Activated naive CD8-positive, alpha-beta T cell treated with anti-CD3 and anti-CD28 coated beads for 36 hours (primary cell): ENCODE measurements around the gene ST3GAL4. TPM values are rescaled to one million over a fixed set of nuclear protein-coding genes. Genes with fewer than 3 reads are reported as not detected.
"Not testable (repeated sequence)": the region's sequence is repeated elsewhere in the genome, so short reads cannot be mapped to it uniquely, and the experiment has no call there.

Experiments used
- DNase-seq: peaks from one replicate; pipeline ENCODE4 v3.0.0; 2021
- H3K27ac Mint-ChIP-seq: one replicate; pipeline ENCODE4 v1.8.0; 2022; ENCODE audit warnings: mild to moderate bottlenecking, moderate library complexity, mixed read lengths
- H3K27me3 Mint-ChIP-seq: one replicate; pipeline ENCODE4 v1.8.0; 2022; ENCODE audit warnings: mild to moderate bottlenecking, mixed read lengths
- H3K36me3 Mint-ChIP-seq: one replicate; pipeline ENCODE4 v1.8.0; 2021; ENCODE audit warnings: mild to moderate bottlenecking, mixed read lengths
- H3K4me1 Mint-ChIP-seq: one replicate; pipeline ENCODE4 v1.8.0; 2021; ENCODE audit warnings: mixed read lengths
- H3K4me3 Mint-ChIP-seq: one replicate; pipeline ENCODE4 v1.8.0; 2022; ENCODE audit warnings: mild to moderate bottlenecking, moderate library complexity, mixed read lengths
- H3K9me3 Mint-ChIP-seq: one replicate; pipeline ENCODE4 v1.8.0; 2022; ENCODE audit warnings: mixed read lengths
- total RNA-seq, 2 experiments: library from RNA; stranded (reverse); gene quantifications; one replicate each; pipeline ENCODE4 v1.2.3, GENCODE V29; 2021

Gene ST3GAL4, protein sequence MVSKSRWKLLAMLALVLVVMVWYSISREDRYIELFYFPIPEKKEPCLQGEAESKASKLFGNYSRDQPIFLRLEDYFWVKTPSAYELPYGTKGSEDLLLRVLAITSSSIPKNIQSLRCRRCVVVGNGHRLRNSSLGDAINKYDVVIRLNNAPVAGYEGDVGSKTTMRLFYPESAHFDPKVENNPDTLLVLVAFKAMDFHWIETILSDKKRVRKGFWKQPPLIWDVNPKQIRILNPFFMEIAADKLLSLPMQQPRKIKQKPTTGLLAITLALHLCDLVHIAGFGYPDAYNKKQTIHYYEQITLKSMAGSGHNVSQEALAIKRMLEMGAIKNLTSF
- total RNA-seq, result 10 to 100 TPM; 10.6 to 11.8 TPM

DNA sequence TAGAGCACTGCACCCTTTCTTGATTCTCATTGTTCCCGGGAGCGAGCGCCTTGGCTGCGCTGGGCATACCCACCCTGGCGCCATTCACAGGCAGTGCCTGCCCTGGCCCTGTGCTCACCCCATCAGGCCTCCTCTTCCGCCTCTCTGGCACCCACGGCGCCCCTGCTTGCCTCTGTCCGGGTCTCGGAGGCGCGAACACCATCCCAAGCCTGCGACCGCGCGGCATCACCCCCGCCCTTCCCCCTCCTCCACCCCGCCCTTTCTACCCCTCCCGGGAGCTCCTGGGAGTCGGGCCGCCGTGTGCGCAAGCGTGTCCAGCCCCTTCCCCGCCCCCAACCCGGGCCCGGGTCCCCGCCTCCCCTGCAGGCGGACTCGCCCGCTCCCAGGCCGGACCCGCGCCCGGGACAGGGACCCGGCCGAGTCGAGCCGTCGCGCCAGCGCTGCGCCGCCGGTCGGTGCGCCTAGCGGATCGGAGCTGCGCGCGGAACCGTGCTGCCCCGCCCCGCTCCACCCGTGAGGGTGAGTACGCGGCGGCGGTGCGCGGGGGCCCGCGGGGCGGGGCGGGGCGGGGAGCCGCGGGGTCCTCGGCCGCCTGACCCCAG is at the start of gene ST3GAL4:
Gene ST3GAL4, plus strand, starts transcription at position 363 of the 602 bp plus-strand sequence. CDS start 50,470 bp downstream, outside the sequence.
- no peaks in the 10 kb centered on the region for H3K9me3 Mint-ChIP-seq
- H3K27me3 Mint-ChIP-seq, result no peaks in the 10 kb centered on the region
- peaks cover 18% of the 10 kb centered on the region for H3K36me3 Mint-ChIP-seq
- H3K4me1 Mint-ChIP-seq, result peaks cover 24% of the 10 kb centered on the region
- DNase-seq, result peak; percentile 69
- H3K27ac Mint-ChIP-seq, result peak within 1 kb of the TSS; percentile 88
- H3K4me3 Mint-ChIP-seq, result peak within 1 kb of the TSS; percentile 97

DNA sequence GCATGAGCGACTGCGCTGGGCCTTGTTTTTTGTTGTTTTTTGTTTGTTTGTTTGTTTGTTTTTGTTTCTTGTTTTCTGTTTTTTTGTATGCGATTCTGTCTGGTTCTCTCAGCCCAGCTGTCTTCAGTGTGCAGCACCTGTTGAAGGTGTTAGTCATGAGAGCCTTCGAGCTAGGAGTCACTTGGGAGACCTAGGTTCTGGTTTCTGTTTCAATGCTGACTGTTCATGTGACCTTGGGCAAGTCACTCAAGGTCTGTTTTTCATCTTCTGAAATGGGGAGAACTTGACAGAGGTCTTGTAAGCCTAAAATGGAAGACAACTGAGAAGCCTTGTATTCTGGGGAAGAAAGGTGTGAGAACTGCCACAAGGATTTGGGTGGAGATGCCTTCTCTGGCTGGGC is 49.8 kb upstream of the ST3GAL4 start:
- H3K27me3 Mint-ChIP-seq, result no peaks in the 10 kb centered on the region
- no peak for DNase-seq
- H3K9me3 Mint-ChIP-seq, result peaks cover 3% of the 10 kb centered on the region
- peak overlapping the region; percentile 70 for H3K4me3 Mint-ChIP-seq
- peak overlapping the region; percentile 69 for H3K27ac Mint-ChIP-seq
- peaks cover 23% of the 10 kb centered on the region for H3K4me1 Mint-ChIP-seq
- peaks cover 32% of the 10 kb centered on the region for H3K36me3 Mint-ChIP-seq

DNA sequence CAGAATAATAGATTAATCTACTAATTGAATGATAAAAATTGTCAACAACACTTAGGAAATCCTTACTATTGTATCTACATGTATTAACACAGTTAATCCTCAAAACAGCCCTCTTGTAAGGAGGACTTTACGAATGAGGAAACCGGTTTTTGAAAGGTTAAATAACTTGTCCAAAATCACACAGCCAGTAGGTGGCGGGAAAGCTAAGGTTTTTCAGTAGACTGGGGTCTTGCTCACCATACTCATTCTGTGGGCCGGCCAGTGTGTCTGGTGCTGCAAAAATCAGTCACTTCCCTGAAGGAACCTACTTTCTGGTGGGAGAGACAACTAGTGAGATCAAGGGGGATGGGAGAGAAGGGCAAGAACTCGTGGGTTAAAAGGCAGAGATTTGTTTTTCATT is 47.8 kb upstream of the ST3GAL4 start:
- peaks cover 21% of the 10 kb centered on the region for H3K36me3 Mint-ChIP-seq
- H3K4me1 Mint-ChIP-seq, result peaks cover 21% of the 10 kb centered on the region
- no peak for DNase-seq
- no peak overlapping the region for H3K27ac Mint-ChIP-seq
- no peaks in the 10 kb centered on the region for H3K27me3 Mint-ChIP-seq
- peaks cover 3% of the 10 kb centered on the region for H3K9me3 Mint-ChIP-seq
- no peak overlapping the region for H3K4me3 Mint-ChIP-seq

DNA sequence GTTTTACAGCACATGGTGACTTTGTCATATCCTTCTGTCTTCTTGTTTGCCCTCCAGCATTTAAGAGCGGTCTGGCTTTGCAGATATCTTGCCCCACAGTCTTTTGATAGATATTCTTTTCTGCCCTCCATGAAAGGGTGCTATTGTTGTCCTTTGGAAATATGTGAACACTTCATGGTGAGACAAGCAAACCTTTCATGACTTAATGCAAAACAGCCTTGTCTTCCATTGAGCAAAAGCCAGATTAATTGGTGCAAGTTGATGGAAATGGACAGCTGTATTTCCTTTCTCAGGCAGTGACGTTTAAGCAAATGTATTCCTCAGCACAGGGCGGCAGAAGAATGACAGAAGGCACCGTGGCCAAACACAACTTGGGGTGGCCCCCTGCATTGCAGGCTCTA is 47.2 kb upstream of the ST3GAL4 start:
- Mint-ChIP-seq H3K4me1 (peaks cover 20% of the 10 kb centered on the region), H3K27me3 (no peaks in the 10 kb centered on the region), H3K36me3 (peaks cover 15% of the 10 kb centered on the region), H3K4me3 (no peak overlapping the region), H3K9me3 (peaks cover 3% of the 10 kb centered on the region), H3K27ac (no peak overlapping the region)
- DNase-seq, result no peak

DNA sequence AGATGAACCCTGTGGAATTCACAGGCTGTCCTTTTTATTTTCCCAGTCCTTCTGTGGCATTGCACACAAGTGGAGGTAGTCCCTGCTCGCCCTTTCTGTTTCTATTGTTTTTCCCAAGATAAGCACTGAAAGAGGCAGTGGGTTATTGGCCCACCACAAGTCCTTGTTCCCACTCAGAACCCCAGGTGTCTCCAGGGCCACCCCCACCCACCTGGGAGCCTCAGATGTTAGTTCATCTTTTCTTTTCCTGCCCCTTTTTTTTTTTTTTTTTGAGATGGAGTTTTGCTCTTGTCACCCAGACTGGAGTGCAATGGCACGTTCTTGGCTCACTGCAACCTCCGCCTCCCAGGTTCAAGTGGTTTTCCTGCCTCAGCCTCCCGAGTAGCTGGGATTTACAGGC is 46.7 kb upstream of the ST3GAL4 start:
- H3K27ac Mint-ChIP-seq, H3K9me3 Mint-ChIP-seq, H3K27me3 Mint-ChIP-seq, DNase-seq, H3K4me3 Mint-ChIP-seq: not testable (repeated sequence)
- H3K36me3 Mint-ChIP-seq, result peaks cover 12% of the 10 kb centered on the region
- peaks cover 20% of the 10 kb centered on the region for H3K4me1 Mint-ChIP-seq

DNA sequence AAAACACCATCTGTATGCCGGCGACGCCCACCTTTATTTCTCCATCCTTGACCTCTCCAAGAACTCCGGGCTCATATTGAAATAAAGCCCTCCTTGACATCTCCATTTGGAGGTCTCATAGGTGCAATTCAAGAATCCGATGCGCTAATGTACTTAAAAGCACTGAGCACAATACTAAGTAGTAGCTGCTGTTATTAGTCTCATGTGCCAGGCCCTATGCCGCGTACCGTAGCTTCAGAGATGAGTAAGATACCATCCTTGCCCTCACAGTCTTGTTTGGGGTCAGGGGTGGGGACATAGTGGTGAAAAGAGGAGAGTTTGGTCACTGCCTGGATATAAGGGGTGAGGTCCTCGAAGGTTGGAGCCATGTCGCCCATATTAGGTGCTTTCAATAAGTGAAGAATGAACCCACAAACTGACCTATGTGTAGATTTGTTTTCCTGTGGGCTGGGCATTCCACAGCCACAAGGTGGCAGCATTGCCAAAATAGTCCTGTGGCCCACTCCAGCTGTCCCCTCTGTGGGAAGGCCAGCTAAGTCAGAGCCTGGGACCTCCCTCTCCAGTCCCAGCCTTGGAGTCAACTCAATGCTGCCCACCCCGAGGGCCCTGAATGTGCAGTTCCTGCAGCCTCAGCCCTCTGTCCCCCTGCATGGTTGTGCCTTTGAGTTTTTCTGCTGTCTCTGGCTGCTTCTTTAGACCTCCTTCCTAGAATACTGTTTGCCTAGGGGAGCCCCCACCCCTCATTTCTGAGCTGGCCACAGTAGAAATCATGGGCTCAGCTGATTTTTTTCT is 45.1 kb upstream of the ST3GAL4 start:
- no peak overlapping the region for H3K4me3 Mint-ChIP-seq
- no peak overlapping the region for H3K27ac Mint-ChIP-seq
- H3K27me3 Mint-ChIP-seq, result no peaks in the 10 kb centered on the region
- H3K36me3 Mint-ChIP-seq, result peaks cover 17% of the 10 kb centered on the region
- DNase-seq, result peak; percentile 55
- H3K4me1 Mint-ChIP-seq, result peaks cover 13% of the 10 kb centered on the region
- peaks cover 5% of the 10 kb centered on the region for H3K9me3 Mint-ChIP-seq

DNA sequence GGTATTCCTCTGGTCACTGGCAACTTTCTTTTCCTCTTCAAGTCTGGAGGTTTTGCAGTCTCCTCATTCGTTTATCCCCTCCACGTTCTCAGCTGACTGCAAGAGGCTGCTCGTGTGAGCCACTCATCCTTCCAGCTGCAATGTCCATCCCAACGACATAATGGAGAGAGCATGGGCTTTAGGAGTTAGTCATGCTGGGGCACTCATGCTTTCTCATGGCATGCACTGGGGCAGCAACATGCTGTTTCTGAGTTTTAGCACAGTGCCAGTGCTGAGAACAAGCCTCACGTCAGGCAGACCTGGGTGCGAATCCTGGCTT is 44.5 kb upstream of the ST3GAL4 start:
- Mint-ChIP-seq H3K27me3 (no peaks in the 10 kb centered on the region), H3K4me1 (peaks cover 7% of the 10 kb centered on the region), H3K27ac (no peak overlapping the region), H3K36me3 (peaks cover 17% of the 10 kb centered on the region), H3K9me3 (peaks cover 5% of the 10 kb centered on the region), H3K4me3 (no peak overlapping the region)
- no peak for DNase-seq

DNA sequence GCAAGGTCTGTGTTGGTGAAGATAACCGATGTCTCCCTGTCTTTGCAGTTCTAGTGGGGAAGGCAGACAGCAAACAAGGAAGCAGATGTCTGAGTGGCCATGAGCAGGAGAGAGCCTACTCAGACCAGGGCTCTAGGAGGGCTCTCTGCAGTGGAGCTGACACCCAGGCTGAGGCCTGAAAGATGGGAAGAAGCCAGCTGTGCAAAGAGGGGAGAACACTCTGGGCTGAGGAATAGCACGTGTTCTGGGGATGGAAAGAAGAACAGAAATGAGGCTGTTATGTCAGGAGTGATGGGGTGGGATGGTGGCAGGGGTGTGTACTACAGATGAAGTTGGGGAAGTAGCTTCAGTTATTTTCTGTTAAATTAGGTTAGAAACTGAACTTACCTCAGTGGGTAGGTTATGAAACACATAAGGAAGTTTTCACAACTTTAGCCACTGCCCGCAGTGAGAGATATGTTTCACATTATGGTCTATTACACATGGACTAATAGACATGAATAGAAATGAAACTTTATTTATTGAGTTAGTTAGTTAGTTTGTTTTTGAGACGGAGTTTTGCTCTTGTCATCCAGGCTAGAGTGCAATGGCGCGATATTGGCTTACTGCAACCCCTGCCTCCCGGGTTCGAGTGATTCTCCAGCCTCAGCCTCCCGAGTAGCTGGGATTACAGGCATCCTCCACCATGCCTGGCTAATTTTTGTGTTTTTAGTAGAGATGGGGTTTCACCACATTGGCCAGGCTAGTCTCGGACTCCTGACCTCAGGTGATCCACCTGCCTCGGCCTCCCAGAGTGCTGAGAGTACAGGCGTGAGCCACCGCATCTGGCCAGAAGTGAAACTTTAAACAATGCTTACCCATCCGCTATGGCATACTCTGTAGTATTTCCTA is 43.8 kb upstream of the ST3GAL4 start:
- Mint-ChIP-seq H3K9me3 (peaks cover 11% of the 10 kb centered on the region), H3K4me3 (no peak overlapping the region), H3K36me3 (peaks cover 22% of the 10 kb centered on the region), H3K27ac (no peak overlapping the region), H3K4me1 (peaks cover 5% of the 10 kb centered on the region), H3K27me3 (no peaks in the 10 kb centered on the region)
- no peak for DNase-seq

DNA sequence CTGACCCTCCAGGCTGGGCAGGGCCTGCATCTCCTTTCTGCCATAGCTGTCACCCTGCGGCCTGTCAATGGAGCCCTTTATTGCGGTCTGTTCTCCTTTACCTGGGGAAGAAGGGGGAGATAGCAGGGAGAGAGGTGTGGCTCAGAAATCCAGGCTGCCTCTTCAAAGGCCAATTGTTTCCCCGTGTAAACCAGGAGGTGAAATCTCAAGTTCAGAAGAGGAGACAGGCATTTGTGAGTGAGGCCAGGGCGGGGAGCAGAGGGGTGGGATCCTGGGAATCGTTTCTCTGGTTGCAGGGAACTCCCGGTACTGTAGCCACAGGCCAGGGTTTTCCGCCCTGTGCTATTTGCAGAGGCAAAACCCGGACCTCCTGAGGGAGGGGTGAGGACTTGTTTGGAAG is 42.5 kb upstream of the ST3GAL4 start:
- peaks cover 11% of the 10 kb centered on the region for H3K4me1 Mint-ChIP-seq
- DNase-seq, result no peak
- H3K36me3 Mint-ChIP-seq, result peaks cover 26% of the 10 kb centered on the region
- H3K4me3 Mint-ChIP-seq, result no peak overlapping the region
- H3K9me3 Mint-ChIP-seq, result peaks cover 11% of the 10 kb centered on the region
- H3K27me3 Mint-ChIP-seq, result no peaks in the 10 kb centered on the region
- H3K27ac Mint-ChIP-seq, result no peak overlapping the region

DNA sequence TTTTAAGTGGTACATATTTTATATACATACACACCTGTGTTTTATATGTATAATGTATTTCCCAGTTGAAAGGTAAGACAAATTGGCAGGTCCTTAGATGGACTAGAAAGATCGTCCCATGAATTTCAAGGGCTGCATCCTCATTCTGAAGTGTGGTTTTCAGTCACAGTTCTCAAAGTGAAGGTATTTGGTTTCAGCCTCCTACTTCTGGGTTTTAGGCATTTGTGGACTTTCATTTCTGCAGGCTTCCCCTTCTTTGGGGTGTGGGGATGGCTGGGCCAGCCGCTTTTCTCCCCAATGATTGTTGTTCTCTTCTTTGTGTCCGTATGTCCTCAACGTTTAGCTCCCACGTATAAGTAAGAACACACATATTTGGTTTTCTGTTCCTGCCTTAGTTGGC is 41.7 kb upstream of the ST3GAL4 start:
- Mint-ChIP-seq H3K4me1 (peaks cover 20% of the 10 kb centered on the region), H3K27me3 (no peaks in the 10 kb centered on the region)

DNA sequence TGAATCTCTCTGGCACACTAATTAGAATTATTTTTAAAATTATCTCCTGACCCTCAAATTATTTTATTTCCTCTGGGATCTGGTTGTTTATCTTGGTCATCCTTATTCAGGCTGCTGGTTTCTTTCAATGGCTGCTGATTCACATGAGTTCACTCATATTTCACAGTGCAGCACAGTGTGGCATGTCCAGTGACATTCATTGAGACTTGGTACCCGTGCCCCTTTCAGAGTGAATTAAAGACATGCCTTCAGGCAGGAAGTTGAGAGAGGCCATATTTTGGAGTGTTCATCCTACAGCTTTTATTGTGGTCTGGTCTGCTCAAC is 38.1 kb upstream of the ST3GAL4 start:
- peaks cover 11% of the 10 kb centered on the region for H3K9me3 Mint-ChIP-seq
- H3K4me3 Mint-ChIP-seq, result peak overlapping the region; percentile 50
- H3K27me3 Mint-ChIP-seq, result no peaks in the 10 kb centered on the region

More for the DNA sequence above, 41.7 kb upstream of the ST3GAL4 start:
- Mint-ChIP-seq H3K36me3 (peaks cover 26% of the 10 kb centered on the region), H3K27ac (no peak overlapping the region), H3K9me3 (peaks cover 11% of the 10 kb centered on the region), H3K4me3 (no peak overlapping the region)
- no peak for DNase-seq

DNA sequence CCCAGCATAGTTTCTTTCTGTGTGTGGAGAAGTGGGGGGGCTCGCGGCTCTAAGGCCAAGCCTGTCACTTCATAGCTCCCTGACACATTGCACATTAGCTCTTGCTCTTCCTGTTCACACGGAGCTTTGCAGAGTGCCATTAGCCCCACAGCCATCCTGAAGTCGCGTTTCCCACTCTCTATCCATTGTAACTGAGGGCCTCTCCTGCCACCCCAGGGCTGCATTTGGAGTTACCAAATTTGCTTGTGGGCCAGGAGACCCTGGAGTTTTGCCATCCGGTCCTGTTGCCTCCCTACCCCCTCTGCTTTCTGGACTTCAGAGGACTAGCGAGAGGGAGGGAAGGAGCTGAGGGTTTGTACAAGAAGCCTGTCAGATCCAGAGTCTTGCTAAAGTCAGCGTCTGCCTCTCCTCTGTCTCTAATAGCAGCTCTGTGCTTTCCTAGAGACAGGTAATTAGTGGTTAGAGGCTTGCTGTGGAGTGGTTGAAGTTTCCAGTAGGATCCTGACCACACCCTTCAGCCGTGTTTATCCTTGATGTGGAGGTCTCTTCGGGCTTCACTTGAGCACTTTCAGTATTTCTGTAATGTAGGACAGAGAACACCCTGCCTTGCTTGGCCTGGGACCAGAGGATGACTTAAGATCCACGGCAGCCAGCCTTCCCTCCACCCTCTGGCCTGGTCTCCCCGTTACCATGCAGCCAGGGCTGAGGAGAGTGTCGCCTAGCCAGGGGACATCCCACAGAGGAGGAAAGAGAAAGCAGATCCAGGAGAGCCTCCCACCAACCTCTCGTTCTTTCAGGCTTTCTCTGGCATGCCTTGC is 37.5 kb upstream of the ST3GAL4 start:
- Mint-ChIP-seq H3K36me3 (peaks cover 32% of the 10 kb centered on the region), H3K27ac (peak overlapping the region; percentile 75), H3K9me3 (peaks cover 11% of the 10 kb centered on the region), H3K4me3 (peak overlapping the region; percentile 50), H3K4me1 (peaks cover 30% of the 10 kb centered on the region), H3K27me3 (no peaks in the 10 kb centered on the region)
- peak; percentile 28 for DNase-seq

More for the DNA sequence above, 38.1 kb upstream of the ST3GAL4 start:
- peaks cover 32% of the 10 kb centered on the region for H3K36me3 Mint-ChIP-seq
- H3K4me1 Mint-ChIP-seq, result peaks cover 30% of the 10 kb centered on the region
- no peak for DNase-seq
- H3K27ac Mint-ChIP-seq, result peak overlapping the region; percentile 75

DNA sequence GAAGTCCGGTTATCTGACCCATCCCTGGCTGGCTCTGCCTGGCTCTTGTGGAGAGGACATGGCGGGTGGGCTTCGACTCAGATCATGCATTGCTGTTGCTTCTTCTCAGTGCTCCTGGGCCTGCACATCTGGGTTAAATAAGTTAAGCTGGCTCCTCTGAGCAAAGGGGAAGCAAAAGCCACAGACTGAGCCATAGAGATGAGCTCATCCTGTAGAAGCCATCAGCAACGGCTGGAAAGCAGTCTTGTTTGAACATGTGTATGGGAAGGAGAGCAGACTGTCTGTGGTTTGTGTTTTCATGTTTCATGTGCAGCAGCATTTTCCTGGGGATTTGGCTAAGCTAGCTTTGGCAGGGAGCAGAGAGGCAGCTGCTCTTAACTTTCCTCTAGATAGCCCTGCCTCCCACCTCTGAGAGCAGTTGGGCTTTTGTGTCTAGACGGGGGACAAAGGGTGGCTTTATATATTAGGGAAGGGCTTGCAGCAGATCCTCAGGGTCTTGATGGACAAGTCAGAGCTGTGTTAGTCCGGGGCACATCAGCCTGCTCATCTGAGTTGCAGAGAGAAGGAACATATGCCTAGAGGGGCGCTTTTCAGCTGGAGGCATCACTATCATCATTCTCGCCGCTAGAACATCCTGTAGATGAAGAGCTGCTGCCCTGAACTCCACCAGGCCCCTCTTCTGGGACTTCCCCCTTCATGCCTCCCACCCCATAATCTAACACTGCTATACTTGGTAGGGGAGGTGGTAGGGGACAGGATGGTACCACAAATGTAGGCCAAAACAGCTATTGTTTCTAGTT is 36.7 kb upstream of the ST3GAL4 start:
- DNase-seq, result no peak
- peak overlapping the region; percentile 50 for H3K4me3 Mint-ChIP-seq
- peak overlapping the region; percentile 75 for H3K27ac Mint-ChIP-seq
- H3K36me3 Mint-ChIP-seq, result peaks cover 32% of the 10 kb centered on the region
- H3K27me3 Mint-ChIP-seq, result no peaks in the 10 kb centered on the region
- peaks cover 11% of the 10 kb centered on the region for H3K9me3 Mint-ChIP-seq
- peaks cover 30% of the 10 kb centered on the region for H3K4me1 Mint-ChIP-seq
